NOMO-1 (cell line): Measurements from ENCODE around the gene CLIP2.
A peak's percentile ranks its signal among the peaks of the same experiment; 100 is the strongest.
"Not testable (repeated sequence)": the region's sequence is repeated elsewhere in the genome, so short reads cannot be mapped to it uniquely, and the experiment has no call there.

ENCODE experiments used
- DNase-seq, 2 experiments: peaks; one replicate each; lab custom pipeline; 2025; ENCODE audit not compliant: unreplicated experiment in 2 of 2; lab: John Stamatoyannopoulos, UW

The CLIP2 gene

GRCh38 chr7:74428023-74428422 lies 138.8 kb downstream of the CLIP2 start:
- no peak for DNase-seq

DNA sequence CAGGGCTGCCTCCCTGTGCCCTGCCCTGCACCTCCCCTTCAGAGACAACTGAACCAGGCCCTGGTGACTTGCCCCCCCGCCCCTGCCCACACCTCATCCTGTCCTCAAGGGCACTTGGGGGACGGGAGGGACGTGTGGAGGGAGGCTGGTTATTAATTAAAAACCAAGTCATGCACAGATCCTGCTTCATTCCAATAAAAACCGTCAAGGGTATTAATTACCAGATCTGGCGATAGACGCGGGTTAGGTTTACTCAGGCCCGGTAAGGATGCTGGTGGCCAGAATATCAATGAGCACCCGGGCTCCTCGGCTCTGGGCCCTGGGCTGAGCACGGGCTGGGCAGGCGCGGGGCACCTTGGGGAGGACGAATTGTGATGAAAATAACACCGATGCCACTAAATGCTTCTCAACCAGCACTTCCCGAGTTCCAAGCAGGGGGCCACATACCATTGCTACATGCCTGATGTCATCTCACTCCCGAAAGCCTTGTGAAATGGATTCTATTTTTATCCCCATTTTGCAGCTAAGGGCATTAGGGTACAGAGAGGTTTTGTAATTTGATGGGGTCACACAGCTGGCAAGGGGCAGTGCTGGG lies 140.0 kb downstream of the CLIP2 start:
- DNase-seq, result peak; percentile 46 to 55

- DNase-seq, result not testable (repeated sequence)
Observed at GRCh38 chr7:74430409-74430808, 141.2 kb downstream of the CLIP2 start.

DNA sequence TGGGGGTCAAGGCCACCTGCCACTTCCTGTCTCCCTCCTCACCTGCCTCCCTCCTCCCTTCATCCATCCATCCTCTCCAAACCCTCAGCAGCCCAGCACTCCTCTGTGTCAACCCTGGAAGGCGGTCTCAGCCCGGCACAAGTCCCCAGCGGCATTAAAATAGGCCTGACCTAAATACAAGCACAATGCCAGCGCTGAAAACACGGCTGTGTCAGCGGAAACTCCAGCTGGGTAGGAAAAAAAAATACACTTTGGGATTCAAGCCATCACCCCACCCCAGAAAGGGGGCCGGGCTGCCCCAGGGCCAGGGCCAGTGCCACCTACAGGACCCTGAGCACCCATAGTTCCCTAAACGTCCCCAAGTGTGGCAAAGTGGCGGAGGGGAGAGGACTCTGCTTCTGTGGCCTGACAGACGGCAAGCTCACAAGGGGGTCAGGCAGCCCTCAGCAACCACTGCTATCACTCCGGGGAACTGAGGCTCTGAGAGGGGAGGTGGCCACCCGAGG lies 141.8 kb downstream of the CLIP2 start:
- no peak for DNase-seq

GRCh38 chr7:74437291-74437571 lies 148.0 kb downstream of the CLIP2 start:
- DNase-seq, result not testable (repeated sequence)

GRCh38 chr7:74438327-74438726 lies 149.1 kb downstream of the CLIP2 start:
- DNase-seq, result no peak

GRCh38 chr7:74439541-74439940 lies 150.3 kb downstream of the CLIP2 start:
- DNase-seq, result no peak

GRCh38 chr7:74440143-74440542 lies 150.9 kb downstream of the CLIP2 start:
- not testable (repeated sequence) for DNase-seq

DNA sequence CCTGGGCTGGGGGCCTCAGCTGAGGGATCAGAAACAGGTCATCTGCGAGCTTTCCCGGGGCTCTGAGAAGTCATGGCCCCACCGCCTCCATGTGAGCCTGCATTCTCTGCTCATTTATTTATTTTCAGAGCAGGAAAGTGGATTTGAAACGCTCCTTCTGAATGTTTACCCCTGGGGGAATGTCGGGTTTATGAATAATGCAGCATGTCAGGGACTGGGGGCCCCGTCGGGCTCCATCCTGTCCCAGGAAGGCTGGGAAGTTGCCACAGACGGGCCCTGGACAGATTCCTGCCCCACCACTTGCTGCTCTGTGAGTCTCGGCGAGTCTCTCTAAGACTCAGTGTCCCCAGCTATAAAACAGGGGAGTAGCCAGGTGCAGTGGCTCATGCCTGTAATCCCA lies 152.6 kb downstream of the CLIP2 start:
- DNase-seq, result no peak

DNA sequence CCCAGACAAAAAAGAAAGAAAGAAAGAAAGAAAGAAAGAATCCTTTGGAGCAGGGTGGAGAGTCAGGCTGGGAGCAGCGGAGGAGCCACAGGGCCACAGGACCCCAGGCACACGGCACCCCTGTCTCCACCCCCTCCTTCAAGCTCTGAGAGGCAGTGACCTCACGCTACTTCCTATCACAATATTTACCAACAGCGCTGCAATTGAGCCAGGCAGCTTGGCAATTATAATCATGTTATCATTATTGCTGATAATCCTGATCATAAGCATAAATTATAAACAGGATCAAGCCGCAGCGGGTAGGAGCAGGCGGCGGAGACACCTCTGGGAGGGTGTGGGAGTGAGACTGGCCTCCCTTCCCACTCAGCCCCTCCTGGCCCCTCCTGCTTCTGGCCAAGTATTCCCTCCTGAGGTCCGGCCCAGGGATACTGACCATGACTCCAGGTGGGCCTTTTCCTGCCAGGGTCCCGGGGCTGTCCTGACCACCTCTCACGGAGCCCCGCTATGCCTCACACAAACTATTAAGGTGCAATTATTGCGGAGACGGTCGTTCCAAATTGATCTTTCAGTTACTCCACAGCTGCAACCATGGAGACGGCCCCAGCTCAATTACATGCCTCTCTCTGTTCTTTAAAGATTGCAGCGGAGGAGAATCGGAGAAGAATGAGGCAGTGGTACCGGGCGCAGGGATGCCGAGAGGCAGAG lies 154.5 kb downstream of the CLIP2 start:
- no peak for DNase-seq

- DNase-seq, result no peak
Observed at GRCh38 chr7:74449144-74449543, 159.9 kb downstream of the CLIP2 start.

DNA sequence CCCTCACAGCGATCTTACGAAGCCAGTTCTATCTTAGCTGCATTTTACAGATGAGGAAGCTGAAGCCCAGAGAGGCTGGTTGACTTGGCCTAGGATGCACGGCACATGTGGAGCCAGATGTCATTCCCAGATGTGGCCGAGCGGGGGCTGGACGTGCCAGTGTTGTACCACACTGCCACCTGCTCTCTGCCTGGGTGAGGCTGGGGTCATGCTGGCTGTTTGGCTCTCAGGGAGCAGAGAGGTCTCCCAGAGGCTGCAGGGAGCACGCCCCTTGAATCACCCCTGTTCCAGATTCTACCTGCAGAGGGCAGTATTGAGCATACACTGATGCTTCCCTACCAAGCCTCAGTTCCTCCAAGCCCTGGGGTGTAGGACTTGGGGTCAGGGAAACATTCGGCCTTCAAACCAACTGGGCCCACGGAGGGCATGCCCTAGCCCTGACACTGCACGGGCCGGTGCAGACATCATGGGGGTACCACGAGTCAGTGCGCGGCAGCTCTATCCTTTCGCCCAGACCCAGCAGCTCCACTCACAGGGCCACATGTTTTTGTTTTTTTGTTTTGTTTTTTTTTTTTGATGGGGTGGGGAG lies 160.7 kb downstream of the CLIP2 start:
- peak; percentile 57 to 73 for DNase-seq

GRCh38 chr7:74452748-74453321 lies 163.6 kb downstream of the CLIP2 start:
- DNase-seq, result no peak

DNA sequence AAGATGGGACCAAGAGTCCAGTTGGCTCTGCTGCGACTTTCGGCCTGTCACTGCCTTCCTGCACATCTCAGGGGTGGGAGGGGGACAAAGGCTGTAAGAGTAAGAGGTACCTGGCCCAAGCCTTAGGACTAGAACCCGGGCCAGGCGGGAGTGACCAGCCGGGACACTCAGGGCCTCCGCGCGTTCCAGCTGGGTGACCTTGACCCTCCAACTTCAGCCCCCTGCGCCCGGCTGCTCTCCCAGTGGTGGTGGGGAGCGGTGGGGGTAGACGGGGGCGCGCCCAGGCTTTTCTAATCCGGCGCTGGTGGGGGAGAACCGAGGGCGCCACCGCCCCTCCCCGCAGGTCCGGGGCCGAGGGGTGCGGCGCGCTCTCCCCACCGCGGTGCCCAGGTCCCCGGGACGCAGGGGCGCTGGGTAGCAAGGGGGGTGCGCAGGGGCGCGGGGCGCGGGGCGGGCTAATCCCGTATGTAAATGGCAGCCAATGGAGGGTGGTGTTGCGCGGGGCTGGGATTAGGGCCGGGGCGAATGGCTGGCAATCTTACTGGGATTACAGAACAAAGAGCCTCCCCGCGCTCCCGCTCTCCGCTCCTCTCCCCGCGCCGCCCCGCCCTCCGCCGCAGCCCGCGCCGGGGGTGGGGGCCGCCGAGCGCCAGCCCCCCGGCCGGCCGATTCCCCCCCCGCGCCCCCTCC lies 164.3 kb downstream of the CLIP2 start, which contains the start of gene GTF2IRD1:
Gene GTF2IRD1 (plus strand): TSS at position 585 of the 690 bp plus-strand sequence. CDS start 54,175 bp downstream, outside the sequence.
- DNase-seq, result peak; percentile 68 to 76

GRCh38 chr7:74454021-74454924 lies 165.1 kb downstream of the CLIP2 start:
- peak in 1 of 2 experiments; percentile 76 for DNase-seq

DNA sequence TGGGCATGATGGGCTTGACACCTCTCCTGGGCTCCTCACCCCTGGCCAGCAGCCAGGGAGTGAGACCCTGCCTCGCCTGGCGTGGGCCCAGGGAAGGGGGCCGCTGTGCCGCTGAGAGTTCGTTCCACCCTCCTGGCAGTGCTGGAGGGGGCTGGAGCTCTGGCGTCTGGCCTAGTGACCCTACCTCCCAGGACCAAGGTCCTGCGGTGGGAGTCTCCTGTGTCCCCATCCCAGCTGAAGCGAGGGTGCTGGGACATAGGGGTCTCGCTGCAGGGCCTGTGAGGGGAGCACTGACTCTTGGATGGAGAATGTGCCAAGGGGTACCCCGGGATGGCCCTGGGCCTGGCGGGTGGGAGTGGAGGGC lies 165.7 kb downstream of the CLIP2 start:
- DNase-seq, result no peak

GRCh38 chr7:74455291-74455804 lies 166.1 kb downstream of the CLIP2 start:
- no peak for DNase-seq
